ENCODE measurements around the gene ACBD4. TPM values are rescaled to one million over a fixed set of nuclear protein-coding genes. Genes with fewer than 3 reads are reported as not detected.

Gene ACBD4
- total and polyA plus RNA-seq, 2 of the 13 experiments (the other 11 are each of a cell fraction or from before 2014, with no cell fraction given) = 16.1 to 26.9 TPM

DNA sequence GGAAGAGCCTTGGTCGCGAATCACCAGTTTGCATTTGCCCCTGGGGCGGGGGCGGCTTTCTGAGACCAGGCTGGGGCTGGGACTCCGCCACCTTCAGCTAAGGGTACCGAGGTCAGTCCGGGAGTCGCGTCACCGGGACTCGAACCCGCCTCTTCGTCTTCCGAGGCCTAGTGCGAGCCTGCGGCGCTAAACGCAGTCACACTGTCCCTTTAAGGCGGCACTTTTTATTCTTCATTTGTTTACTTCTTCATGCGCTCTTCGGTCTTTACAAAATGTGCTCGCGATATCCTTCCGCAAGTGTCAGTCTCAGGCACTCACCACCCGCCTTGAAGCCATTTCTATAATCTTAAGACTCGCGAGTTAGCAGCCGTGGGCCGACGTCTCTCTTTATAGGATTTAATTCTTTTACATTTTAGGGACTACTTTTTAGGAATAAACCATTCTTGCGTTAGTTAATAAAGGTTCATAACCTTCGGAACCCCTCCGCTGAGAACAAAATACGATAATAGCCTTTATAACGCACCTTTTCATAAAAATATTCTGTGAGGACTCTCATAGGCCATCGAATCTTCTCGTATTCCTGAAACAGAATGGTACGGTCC, 12.2 kb downstream of the ACBD4 start (continued):
- TF ChIP-seq, protein P1, sequence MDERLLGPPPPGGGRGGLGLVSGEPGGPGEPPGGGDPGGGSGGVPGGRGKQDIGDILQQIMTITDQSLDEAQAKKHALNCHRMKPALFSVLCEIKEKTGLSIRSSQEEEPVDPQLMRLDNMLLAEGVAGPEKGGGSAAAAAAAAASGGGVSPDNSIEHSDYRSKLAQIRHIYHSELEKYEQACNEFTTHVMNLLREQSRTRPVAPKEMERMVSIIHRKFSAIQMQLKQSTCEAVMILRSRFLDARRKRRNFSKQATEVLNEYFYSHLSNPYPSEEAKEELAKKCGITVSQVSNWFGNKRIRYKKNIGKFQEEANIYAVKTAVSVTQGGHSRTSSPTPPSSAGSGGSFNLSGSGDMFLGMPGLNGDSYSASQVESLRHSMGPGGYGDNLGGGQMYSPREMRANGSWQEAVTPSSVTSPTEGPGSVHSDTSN (CRISPR knock-in tag; IDR thresholded peaks at IDR 0.05) = no peak
- TF ChIP-seq CHD2 (IDR thresholded peaks at IDR 0.05; ENCODE audit: low read depth, low read length) = peak; percentile 89
- TF ChIP-seq, protein P2, sequence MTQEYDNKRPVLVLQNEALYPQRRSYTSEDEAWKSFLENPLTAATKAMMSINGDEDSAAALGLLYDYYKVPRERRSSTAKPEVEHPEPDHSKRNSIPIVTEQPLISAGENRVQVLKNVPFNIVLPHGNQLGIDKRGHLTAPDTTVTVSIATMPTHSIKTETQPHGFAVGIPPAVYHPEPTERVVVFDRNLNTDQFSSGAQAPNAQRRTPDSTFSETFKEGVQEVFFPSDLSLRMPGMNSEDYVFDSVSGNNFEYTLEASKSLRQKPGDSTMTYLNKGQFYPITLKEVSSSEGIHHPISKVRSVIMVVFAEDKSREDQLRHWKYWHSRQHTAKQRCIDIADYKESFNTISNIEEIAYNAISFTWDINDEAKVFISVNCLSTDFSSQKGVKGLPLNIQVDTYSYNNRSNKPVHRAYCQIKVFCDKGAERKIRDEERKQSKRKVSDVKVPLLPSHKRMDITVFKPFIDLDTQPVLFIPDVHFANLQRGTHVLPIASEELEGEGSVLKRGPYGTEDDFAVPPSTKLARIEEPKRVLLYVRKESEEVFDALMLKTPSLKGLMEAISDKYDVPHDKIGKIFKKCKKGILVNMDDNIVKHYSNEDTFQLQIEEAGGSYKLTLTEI (CRISPR knock-in tag; conservative IDR thresholded peaks at IDR 0.05) = no peak
- TF ChIP-seq ZKSCAN1 (IDR thresholded peaks at IDR 0.05; ENCODE audit: low read length) = peak; percentile 81
- TF ChIP-seq KLF6 (CRISPR knock-in tag; IDR thresholded peaks at IDR 0.05) = no peak
- TF ChIP-seq, protein P3, sequence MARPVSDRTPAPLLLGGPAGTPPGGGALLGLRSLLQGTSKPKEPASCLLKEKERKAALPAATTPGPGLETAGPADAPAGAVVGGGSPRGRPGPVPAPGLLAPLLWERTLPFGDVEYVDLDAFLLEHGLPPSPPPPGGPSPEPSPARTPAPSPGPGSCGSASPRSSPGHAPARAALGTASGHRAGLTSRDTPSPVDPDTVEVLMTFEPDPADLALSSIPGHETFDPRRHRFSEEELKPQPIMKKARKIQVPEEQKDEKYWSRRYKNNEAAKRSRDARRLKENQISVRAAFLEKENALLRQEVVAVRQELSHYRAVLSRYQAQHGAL (CRISPR knock-in tag; IDR thresholded peaks at IDR 0.05; ENCODE audit: not compliant biosample characterization) = no peak
- no peak; the same call in 1 of the 2 replicates for TF ChIP-seq ZNF501 (CRISPR knock-in tag; IDR thresholded peaks at IDR 0.05)
- TF ChIP-seq, protein P4, sequence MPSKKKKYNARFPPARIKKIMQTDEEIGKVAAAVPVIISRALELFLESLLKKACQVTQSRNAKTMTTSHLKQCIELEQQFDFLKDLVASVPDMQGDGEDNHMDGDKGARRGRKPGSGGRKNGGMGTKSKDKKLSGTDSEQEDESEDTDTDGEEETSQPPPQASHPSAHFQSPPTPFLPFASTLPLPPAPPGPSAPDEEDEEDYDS (CRISPR knock-in tag; IDR thresholded peaks at IDR 0.05) = no peak
- TF ChIP-seq ZNF589 (CRISPR knock-in tag; conservative IDR thresholded peaks at IDR 0.05) = no peak
- TF ChIP-seq, protein P5, sequence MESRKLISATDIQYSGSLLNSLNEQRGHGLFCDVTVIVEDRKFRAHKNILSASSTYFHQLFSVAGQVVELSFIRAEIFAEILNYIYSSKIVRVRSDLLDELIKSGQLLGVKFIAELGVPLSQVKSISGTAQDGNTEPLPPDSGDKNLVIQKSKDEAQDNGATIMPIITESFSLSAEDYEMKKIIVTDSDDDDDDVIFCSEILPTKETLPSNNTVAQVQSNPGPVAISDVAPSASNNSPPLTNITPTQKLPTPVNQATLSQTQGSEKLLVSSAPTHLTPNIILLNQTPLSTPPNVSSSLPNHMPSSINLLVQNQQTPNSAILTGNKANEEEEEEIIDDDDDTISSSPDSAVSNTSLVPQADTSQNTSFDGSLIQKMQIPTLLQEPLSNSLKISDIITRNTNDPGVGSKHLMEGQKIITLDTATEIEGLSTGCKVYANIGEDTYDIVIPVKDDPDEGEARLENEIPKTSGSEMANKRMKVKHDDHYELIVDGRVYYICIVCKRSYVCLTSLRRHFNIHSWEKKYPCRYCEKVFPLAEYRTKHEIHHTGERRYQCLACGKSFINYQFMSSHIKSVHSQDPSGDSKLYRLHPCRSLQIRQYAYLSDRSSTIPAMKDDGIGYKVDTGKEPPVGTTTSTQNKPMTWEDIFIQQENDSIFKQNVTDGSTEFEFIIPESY (CRISPR knock-in tag; IDR thresholded peaks at IDR 0.05) = peak; percentile 44; the same call in 1 of the 2 replicates
- TF ChIP-seq SMARCE1 (IDR thresholded peaks at IDR 0.05; ENCODE audit: borderline replicate concordance) = no peak
- no peak for TF ChIP-seq ZUFSP (CRISPR knock-in tag; IDR thresholded peaks at IDR 0.05; ENCODE audit: borderline replicate concordance)
- no peak for TF ChIP-seq PAWR (CRISPR knock-in tag; IDR thresholded peaks at IDR 0.05; ENCODE audit: borderline replicate concordance)
- TF ChIP-seq FOXA1 (IDR thresholded peaks at IDR 0.05) = 0 out of 2 replicates have a peak, but pooled peaks have one; percentile 60
- peak; percentile 96 for TF ChIP-seq FOXA1 (CRISPR knock-in tag; IDR thresholded peaks at IDR 0.05)
- no peak for TF ChIP-seq ZNF724P (CRISPR knock-in tag; IDR thresholded peaks at IDR 0.05; ENCODE audit: borderline replicate concordance)
- no peak for TF ChIP-seq ZNF12 (CRISPR knock-in tag; IDR thresholded peaks at IDR 0.05)
- peak in 1 of 2 experiments; percentile 44; a peak in 2 of 4 replicates for TF ChIP-seq EP300 (IDR thresholded peaks at IDR 0.05; ENCODE audit: low read depth in 2 of 2, low read length in 2 of 2)
- no peak for TF ChIP-seq EP300 (CRISPR knock-in tag; IDR thresholded peaks at IDR 0.05; ENCODE audit: borderline replicate concordance)
- TF ChIP-seq, protein P6, sequence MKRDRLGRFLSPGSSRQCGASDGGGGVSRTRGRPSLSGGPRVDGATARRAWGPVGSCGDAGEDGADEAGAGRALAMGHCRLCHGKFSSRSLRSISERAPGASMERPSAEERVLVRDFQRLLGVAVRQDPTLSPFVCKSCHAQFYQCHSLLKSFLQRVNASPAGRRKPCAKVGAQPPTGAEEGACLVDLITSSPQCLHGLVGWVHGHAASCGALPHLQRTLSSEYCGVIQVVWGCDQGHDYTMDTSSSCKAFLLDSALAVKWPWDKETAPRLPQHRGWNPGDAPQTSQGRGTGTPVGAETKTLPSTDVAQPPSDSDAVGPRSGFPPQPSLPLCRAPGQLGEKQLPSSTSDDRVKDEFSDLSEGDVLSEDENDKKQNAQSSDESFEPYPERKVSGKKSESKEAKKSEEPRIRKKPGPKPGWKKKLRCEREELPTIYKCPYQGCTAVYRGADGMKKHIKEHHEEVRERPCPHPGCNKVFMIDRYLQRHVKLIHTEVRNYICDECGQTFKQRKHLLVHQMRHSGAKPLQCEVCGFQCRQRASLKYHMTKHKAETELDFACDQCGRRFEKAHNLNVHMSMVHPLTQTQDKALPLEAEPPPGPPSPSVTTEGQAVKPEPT (CRISPR knock-in tag; IDR thresholded peaks at IDR 0.05; ENCODE audit: low read depth) = no peak; the same call in 1 of the 2 replicates
